Dedifferentiated amniotic fluid mesenchymal stem cell (primary cell): ENCODE data around the gene G2E3.
A peak's percentile ranks its signal among the peaks of the same experiment; 100 is the strongest.
"Not testable (repeated sequence)": the region's sequence is repeated elsewhere in the genome, so short reads cannot be mapped to it uniquely, and the experiment has no call there.

Experiments used
- DNase-seq: peaks from one replicate; pipeline ENCODE4 v3.0.0-alpha.2; 2016; ENCODE audit errors: extremely low spot score

The G2E3 gene

GRCh38 chr14:30558675-30559555 lies at the start of gene G2E3:
Gene G2E3 (plus strand): TSS chr14:30559158. CDS start chr14:30581080, 21,922 bp downstream.
- DNase-seq = peak; percentile 78

DNA sequence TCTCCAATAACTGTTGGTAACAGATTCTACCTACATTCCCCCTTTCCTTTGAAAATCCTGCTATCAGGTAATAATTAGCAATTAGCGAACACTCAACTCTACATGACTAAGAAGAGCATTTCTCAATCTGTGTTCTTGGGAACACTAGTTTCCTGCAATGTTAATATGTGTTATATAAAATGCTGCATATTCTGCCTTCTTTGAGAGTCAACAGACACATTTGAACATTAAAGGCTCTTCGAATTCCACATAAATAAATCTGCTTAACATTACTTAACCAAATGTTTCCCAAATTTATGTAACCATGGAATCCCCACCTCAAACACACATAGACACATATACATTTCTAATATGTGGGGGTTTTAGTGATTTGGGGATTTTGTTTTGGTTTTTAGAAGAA lies 41.2 kb upstream of the G2E3 start:
- DNase-seq = no peak

- no peak for DNase-seq
Measured at GRCh38 chr14:30518867-30519560, 39.9 kb upstream of the G2E3 start.

DNA sequence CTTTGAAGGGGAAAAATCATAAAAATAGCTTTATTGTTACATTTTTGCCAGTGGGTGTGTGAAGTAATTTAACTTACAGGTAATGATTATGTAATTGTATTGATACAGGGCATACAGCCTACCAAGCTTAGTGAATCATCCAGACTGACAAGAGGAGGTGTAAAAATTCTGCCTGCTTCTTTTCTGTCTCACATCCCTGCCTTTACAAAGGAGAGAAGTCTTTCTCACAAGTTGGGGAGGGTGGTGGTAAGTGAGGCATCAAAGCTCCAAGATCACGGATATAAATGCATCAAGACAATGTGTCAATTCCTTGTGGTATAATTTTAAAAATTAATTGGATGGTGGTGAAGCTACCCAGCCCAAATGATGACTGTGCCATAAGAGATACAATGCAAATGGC lies 39.0 kb upstream of the G2E3 start:
- DNase-seq = no peak

GRCh38 chr14:30520536-30520935 lies 38.4 kb upstream of the G2E3 start:
- DNase-seq = no peak

DNA sequence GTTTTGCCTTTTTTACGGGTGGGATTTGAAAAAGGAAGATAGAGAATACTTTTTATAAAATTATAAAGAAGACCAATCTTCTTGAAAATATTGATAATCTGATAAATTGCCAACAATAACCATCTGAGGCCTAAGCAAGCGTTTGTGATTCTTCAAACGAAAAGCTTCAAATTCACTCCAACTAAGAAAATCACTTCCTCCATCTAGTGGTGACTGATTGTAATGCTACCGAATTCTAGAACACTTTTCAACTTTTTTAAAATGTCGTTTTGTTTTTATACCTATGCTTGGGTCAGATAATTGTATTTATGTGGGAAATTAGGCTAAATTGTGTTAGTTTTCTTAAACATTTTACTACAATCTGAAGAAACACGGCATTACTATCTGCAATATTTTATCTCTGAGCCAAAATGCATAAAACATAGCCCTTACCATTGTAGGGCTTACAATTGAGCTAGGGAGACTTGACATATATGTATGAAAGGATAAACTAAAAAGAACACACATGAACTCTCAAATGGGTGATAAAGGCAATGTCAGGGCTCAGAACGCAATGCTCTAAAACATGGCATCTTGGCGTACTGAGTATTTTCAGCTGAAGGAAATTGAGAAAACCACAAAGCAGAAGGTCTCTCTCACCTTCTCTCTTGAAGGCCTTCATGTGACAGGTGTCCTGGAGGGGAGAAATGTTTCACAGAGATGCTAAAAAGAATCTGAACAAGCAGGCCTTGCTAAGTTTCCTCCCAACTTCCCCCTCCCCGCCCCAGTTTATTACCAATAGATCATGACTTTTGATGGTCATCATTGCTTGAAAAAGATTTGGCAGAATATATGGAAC lies 36.8 kb upstream of the G2E3 start:
- DNase-seq = peak; percentile 65

GRCh38 chr14:30525833-30526232 lies 33.1 kb upstream of the G2E3 start:
- DNase-seq = no peak

DNA sequence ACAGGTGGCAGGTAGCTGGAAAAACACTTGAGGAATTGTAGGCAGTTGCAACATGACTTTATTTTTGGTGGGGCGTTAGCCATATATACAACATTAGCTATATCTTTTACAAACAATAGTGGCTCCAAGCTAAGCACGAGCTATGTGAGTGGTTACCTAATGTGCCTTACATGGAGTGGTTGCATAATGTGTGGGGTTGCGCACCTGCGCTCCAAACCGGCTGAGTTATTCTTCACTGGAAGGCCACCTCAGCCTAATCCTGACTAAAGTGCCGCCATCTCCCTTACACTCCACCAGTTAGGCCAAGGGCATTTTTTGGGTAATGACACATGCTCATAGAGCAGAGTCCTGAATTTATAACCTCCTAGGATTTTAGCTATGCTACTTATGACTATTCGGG lies 31.8 kb upstream of the G2E3 start:
- no peak for DNase-seq

DNA sequence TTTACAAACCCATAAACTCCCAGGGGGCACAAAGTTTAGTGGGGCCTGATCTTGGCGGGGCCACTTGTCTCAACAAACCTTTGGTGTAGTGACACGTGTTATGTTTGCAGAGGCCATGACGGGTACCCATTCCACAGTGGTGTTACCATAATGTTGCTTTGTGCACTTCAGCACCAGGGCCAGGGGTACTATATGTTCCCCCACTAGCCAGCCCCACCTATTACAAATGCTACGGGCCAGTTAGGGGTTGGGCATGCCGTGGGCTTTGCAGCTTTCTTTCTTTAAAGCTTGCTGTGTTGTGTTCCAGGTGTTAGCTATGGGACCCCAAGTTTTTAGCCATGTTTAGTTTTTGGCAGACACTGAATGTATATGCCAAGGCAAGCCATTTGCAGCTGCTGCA lies 30.8 kb upstream of the G2E3 start:
- no peak for DNase-seq

- no peak for DNase-seq
Measured at GRCh38 chr14:30528778-30529642, 29.9 kb upstream of the G2E3 start.

- DNase-seq = no peak
Measured at GRCh38 chr14:30532264-30532663, 26.7 kb upstream of the G2E3 start.

- DNase-seq = no peak
Measured at GRCh38 chr14:30533126-30533525, 25.8 kb upstream of the G2E3 start.

DNA sequence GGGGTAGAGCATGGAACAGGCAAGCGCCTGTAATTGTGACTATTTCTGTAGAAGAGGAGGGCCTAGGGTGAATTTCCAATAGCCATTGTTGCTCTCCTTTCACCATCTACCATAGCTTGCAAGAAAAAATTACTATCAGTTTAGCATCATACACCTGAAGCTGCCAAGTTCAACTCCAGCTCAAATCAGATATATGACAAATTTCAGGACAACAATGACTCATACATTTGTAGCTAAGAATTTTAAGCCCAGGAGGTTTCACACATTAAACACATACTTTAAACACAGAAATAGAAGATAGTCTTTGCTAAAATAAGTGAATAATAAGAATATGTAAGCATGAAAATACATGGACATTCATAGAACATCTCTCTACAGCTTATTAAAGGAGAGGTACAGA lies 17.6 kb upstream of the G2E3 start:
- DNase-seq = no peak

DNA sequence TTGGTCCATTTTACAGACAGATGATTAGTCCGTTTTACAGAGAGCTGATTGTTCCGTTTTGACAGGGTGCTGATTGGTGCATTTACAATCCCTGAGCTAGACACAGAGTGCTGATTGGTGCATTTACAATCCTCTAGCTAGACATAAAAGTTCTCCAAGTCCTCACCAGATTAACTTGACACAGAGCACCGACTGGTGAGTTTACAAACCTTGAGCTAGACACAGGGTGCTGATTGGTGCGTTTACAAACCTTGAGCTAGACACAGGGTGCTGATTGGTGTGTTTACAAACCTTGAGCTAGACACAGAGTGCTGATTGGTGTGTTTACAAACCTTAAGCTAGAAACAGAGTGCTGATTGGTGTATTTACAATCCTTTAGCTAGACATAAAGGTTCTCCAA lies 12.2 kb upstream of the G2E3 start:
- DNase-seq = not testable (repeated sequence)

GRCh38 chr14:30547388-30548048 lies 11.4 kb upstream of the G2E3 start:
- DNase-seq = no peak

DNA sequence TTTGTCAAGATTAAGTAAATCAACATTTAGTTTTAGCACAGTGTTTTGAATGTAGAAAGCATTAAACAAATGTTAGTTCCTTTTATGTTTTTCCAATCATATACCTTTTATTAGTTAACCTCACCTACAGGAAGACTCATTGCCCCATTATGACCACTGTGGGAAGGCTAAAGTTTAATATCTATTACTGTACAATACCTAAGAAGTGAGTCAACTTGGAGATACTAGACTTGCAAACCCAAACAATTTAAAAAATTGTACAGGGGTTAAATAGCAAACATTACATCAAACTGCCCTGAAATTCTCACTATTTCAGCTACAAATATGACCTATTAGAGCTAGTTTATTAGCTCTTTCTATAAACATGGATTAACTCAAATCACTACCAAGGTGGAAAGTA lies 8.6 kb upstream of the G2E3 start:
- DNase-seq = no peak

GRCh38 chr14:30551460-30551859 lies 7.5 kb upstream of the G2E3 start:
- no peak for DNase-seq

GRCh38 chr14:30553311-30553989 lies 5.5 kb upstream of the G2E3 start:
- DNase-seq = no peak

DNA sequence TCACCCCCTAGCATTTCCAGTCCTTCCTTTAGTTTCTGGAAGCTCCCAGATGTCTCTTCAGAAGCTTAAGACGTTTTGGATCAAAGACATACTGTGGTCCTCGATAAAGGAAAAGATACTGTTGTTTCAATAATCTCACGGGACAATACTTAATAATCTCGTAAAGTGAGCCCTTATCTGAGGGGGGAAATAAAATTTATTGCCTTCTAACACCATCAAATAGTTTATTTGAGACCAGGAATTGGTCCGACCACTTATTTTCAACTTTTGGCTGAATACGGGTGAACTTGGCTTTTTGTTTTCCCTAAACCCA lies 640 bp upstream of the G2E3 start:
- no peak for DNase-seq

DNA sequence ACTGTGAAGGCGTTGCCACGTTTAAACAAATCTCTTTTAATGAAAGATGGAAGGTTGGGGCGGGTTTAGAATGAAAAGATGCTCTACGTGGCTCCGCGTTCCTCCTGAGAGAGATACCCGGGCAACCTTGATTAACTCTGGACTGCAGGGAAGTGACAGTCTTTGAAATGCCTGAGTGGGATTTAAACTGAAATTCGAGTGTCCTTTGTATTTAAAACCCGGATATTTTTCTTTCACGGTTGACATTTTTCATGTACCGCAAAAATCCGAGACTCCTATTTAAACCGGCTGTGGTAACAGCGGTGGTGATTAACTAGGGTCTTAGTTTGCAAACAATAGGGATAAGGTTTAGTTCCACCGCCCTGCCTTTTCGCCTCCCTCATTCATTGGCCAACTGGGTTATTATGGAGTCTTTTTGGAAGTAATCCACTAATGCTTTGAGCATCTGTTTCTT lies 707 bp downstream of the G2E3 start:
- DNase-seq = no peak
